ENCODE results near the gene UBE2H. TPM values are rescaled to one million over a fixed set of nuclear protein-coding genes. Genes with fewer than 3 reads are reported as not detected.

Gene UBE2H
- total and polyA plus RNA-seq, 2 donors (not counting 1 experiment from before 2014, with no cell fraction given) = 23.3 to 54.1 TPM

DNA sequence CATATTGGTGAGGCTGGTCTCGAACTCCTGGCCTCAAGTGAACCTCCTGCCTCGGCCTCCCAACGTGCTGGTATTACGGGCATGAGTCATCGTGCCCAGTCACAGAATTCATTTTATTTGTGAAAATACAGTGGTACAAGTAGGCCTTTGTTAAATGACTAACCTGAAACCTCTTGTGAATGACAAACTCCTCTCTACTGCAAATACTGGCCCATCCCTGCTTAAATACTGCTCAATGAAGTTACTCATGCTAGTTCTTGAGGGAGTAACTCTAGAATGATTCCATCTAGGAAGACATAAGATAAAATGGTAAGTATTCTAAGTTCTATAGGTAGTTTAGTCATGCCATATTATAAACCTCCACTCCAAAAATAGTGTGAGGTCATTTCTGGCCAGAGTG lies 80.7 kb downstream of the UBE2H start:
- POLR2A ChIA-PET = no interaction called here
- peaks cover 73% of the 10 kb centered on the region for H3K79me2 ChIP-seq (ENCODE audit: control insufficient read depth, insufficient read depth, low read length)
- H3K4me1 Mint-ChIP-seq = peaks cover 25% of the 10 kb centered on the region

DNA sequence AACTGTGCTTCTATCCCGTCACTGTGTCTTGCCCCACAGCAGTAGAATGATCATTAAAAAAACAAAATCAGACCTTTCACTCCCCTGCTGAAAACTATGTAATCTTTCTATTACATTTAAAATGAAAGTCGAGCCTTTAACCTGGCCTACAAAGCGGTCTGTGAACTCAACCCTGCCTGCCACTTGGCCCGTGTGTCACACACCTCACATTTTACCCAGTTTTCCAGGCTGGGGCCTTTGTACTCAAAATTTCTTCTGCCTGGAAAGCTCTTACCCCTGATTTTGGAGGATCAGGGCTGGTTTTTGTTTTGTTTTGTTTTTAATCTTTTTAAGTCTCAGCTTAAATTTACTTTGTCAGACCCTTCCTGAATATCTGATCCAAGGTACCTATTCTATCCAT lies 82.1 kb downstream of the UBE2H start:
- ChIA-PET POLR2A (no interaction called here), CTCF (no interaction called here)
- Histone ChIP-seq H3K36me3 (replicated peaks in 1 of 2; ENCODE audit: control extremely low read depth in 1 of 2, control insufficient read depth in 1 of 2, extremely low read depth in 1 of 2, insufficient read depth in 2 of 2, low read length in 1 of 2) (peaks cover 3 to 20% of the 10 kb centered on the region in 2 experiments), H3K79me2 (ENCODE audit: control insufficient read depth, insufficient read depth, low read length) (peaks cover 75% of the 10 kb centered on the region), H4K20me1 (ENCODE audit: control insufficient read depth, insufficient read depth, low read length, poor library complexity, severe bottlenecking) (peaks cover 58% of the 10 kb centered on the region), H3K27me3 (replicated peaks in 1 of 4; ENCODE audit: control extremely low read depth in 1 of 4, control insufficient read depth in 3 of 4, insufficient read depth in 4 of 4, low read length in 3 of 4) (no peaks in the 10 kb centered on the region), H3K27ac (ENCODE audit: low read length in 2 of 2) (no peak overlapping the region), H3K9me3 (ENCODE audit: control extremely low read depth in 1 of 3, control insufficient read depth in 2 of 3, insufficient read depth in 1 of 3, low read length in 2 of 3) (no peaks in the 10 kb centered on the region), H3K4me1 (ENCODE audit: control insufficient read depth in 2 of 2, insufficient read depth in 2 of 2, low read length in 2 of 2) (peaks cover 0 to 3% of the 10 kb centered on the region in 2 donors), H3K9ac (ENCODE audit: low read length) (no peak overlapping the region), H2AFZ (ENCODE audit: insufficient read depth, low read depth, low read length, poor library complexity, severe bottlenecking) (no peak overlapping the region), H3K4me2 (replicated peaks; ENCODE audit: low read depth, low read length, poor library complexity, severe bottlenecking) (no peak overlapping the region), H3K4me3 (ENCODE audit: control extremely low read depth in 1 of 5, extremely low read depth in 1 of 5, insufficient read depth in 1 of 5, low read depth in 2 of 5, low read length in 4 of 5) (no peak overlapping the region)
- intact Hi-C loops (cut with micrococcal nuclease) = no loop called here
- WGBS (ENCODE audit: insufficient coverage) = 100% methylated on average over 1 of the region's 4 CpGs
- Mint-ChIP-seq H3K4me1 (peaks cover 27% of the 10 kb centered on the region), H3K27me3 (no peaks in the 10 kb centered on the region), H3K27ac (no peak overlapping the region), H3K9me3 (ENCODE audit: insufficient read depth) (peaks cover 2% of the 10 kb centered on the region), H3K4me3 (no peak overlapping the region)
- ATAC-seq (ENCODE audit: low read depth) (no peak), DNase-seq (no peak)
- TF ChIP-seq, protein P1, sequence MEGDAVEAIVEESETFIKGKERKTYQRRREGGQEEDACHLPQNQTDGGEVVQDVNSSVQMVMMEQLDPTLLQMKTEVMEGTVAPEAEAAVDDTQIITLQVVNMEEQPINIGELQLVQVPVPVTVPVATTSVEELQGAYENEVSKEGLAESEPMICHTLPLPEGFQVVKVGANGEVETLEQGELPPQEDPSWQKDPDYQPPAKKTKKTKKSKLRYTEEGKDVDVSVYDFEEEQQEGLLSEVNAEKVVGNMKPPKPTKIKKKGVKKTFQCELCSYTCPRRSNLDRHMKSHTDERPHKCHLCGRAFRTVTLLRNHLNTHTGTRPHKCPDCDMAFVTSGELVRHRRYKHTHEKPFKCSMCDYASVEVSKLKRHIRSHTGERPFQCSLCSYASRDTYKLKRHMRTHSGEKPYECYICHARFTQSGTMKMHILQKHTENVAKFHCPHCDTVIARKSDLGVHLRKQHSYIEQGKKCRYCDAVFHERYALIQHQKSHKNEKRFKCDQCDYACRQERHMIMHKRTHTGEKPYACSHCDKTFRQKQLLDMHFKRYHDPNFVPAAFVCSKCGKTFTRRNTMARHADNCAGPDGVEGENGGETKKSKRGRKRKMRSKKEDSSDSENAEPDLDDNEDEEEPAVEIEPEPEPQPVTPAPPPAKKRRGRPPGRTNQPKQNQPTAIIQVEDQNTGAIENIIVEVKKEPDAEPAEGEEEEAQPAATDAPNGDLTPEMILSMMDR (IDR thresholded peaks at IDR 0.05) = no peak
- TF ChIP-seq EZH2 (IDR thresholded peaks at IDR 0.05; ENCODE audit: borderline replicate concordance, insufficient read depth, low read depth, low read length, poor library complexity, severe bottlenecking) = no peak

More for the DNA sequence above, 80.7 kb downstream of the UBE2H start:
- H3K9me3 Mint-ChIP-seq (ENCODE audit: insufficient read depth) = peaks cover 2% of the 10 kb centered on the region
- no peak overlapping the region for H3K4me2 ChIP-seq (replicated peaks; ENCODE audit: low read depth, low read length, poor library complexity, severe bottlenecking)
- WGBS (ENCODE audit: insufficient coverage) = 100% methylated on average over 3 of the region's 5 CpGs
- H4K20me1 ChIP-seq (ENCODE audit: control insufficient read depth, insufficient read depth, low read length, poor library complexity, severe bottlenecking) = peaks cover 57% of the 10 kb centered on the region
- H3K27me3 Mint-ChIP-seq = no peaks in the 10 kb centered on the region
- H3K4me3 ChIP-seq (ENCODE audit: control extremely low read depth in 1 of 5, extremely low read depth in 1 of 5, insufficient read depth in 1 of 5, low read depth in 2 of 5, low read length in 4 of 5) = no peak overlapping the region
- H3K27me3 ChIP-seq (replicated peaks in 1 of 4; ENCODE audit: control extremely low read depth in 1 of 4, control insufficient read depth in 3 of 4, insufficient read depth in 4 of 4, low read length in 3 of 4) = no peaks in the 10 kb centered on the region
- CTCF ChIA-PET = no interaction called here
- H3K9ac ChIP-seq (ENCODE audit: low read length) = no peak overlapping the region
- ATAC-seq (ENCODE audit: low read depth) = no peak
- H3K27ac Mint-ChIP-seq = no peak overlapping the region
- H3K27ac ChIP-seq (ENCODE audit: low read length in 2 of 2) = no peak overlapping the region
- TF ChIP-seq EZH2 (IDR thresholded peaks at IDR 0.05; ENCODE audit: borderline replicate concordance, insufficient read depth, low read depth, low read length, poor library complexity, severe bottlenecking) = no peak
- TF ChIP-seq, protein P1 (IDR thresholded peaks at IDR 0.05) = no peak
- intact Hi-C loops (cut with micrococcal nuclease) = no loop called here
- H3K36me3 ChIP-seq (replicated peaks in 1 of 2; ENCODE audit: control extremely low read depth in 1 of 2, control insufficient read depth in 1 of 2, extremely low read depth in 1 of 2, insufficient read depth in 2 of 2, low read length in 1 of 2) = peaks cover 10 to 30% of the 10 kb centered on the region in 2 experiments
- DNase-seq = no peak
- H3K9me3 ChIP-seq (ENCODE audit: control extremely low read depth in 1 of 3, control insufficient read depth in 2 of 3, insufficient read depth in 1 of 3, low read length in 2 of 3) = no peaks in the 10 kb centered on the region
- no peak overlapping the region for H2AFZ ChIP-seq (ENCODE audit: insufficient read depth, low read depth, low read length, poor library complexity, severe bottlenecking)
- no peak overlapping the region for H3K4me3 Mint-ChIP-seq
- H3K4me1 ChIP-seq (ENCODE audit: control insufficient read depth in 2 of 2, insufficient read depth in 2 of 2, low read length in 2 of 2) = peaks cover 0 to 3% of the 10 kb centered on the region in 2 donors
